Ovary (tissue), 10 donors: Measurements from ENCODE around the gene ZDHHC17. TPM values are rescaled to one million over a fixed set of nuclear protein-coding genes. Genes with fewer than 3 reads are reported as not detected.

Experiments
- DNase-seq, 5 donors: peaks; one replicate each; pipeline ENCODE4 v3.0.0-alpha.2; 2019 to 2020
- H3K27ac ChIP-seq, 2 donors: fragments of 200-600 bp; one replicate each; pipeline versions ENCODE4 v1.5.1 to v1.8.0; 2019 to 2022
- H3K27me3 ChIP-seq: fragments of 200-600 bp; one replicate; pipeline ENCODE4 v1.8.0; 2022
- H3K36me3 ChIP-seq: fragments of 200-600 bp; sonication (generic); one replicate; pipeline ENCODE4 v1.5.1; 2019
- H3K4me1 ChIP-seq: one replicate; pipeline ENCODE4 v1.8.1; 2013; ENCODE audit warnings: mild to moderate bottlenecking, moderate library complexity; ENCODE audit not compliant: insufficient read depth
- H3K4me3 ChIP-seq: fragments of 200-600 bp; sonication (generic); one replicate; pipeline ENCODE4 v1.5.1; 2017
- H3K9me3 ChIP-seq, 2 donors: fragments of 200-600 bp in 1 of 2; sonication (generic) in 1 of 2; one replicate each; pipeline versions ENCODE4 v1.5.1 to v1.8.1; 2013 to 2019; ENCODE audit warnings: mild to moderate bottlenecking in 1 of 2, moderate library complexity in 1 of 2
- CTCF ChIP-seq, 3 donors: fragments of 450-650 bp in 2 of 3; fragments of 200-600 bp in 1 of 3; IDR thresholded peaks; one replicate each; pipeline versions ENCODE4 v1.5.1 to v1.8.0; 2016 to 2022; ENCODE audit warnings: antibody characterized with exemption in 3 of 3, mild to moderate bottlenecking in 1 of 3
- EP300 ChIP-seq: sonication (generic); formaldehyde crosslinking; IDR thresholded peaks from one replicate; pipeline ENCODE4 v1.6.1; 2017; ENCODE audit warnings: antibody characterized with exemption
- POLR2A ChIP-seq: fragments of 450-650 bp; IDR thresholded peaks from one replicate; pipeline ENCODE4 v1.6.1; 2017; ENCODE audit warnings: antibody characterized with exemption, mild to moderate bottlenecking, moderate library complexity
- WGBS, 3 donors: extraction: QIAGEN DNeasy Blood & Tissue Kit in 1 of 3; methylation state at CpG; one replicate each; pipeline versions ENCODE4 v1.1.5 to v1.1.7; 2013 to 2017; 5-methylcytosine and 5-hydroxymethylcytosine counted together
- intact Hi-C, 4 donors: fragments of 100-400 bp; cut with DNase I; formaldehyde crosslinking; loops; one replicate each; pipeline versions ENCODE4 v1.11.0 to v1.15.1; 2022 to 2023
- long read RNA-seq, 3 donors: library from polyadenylated mRNA in 2 of 3; unstranded in 2 of 3; transcript quantifications; one replicate each; pipeline ENCODE4 v2.0.0 and lab custom pipeline, GENCODE V29; 2021 to 2026
- polyA plus RNA-seq, 2 donors: library from polyadenylated mRNA; stranded (reverse); fragments of 200-250 nt in 1 of 2; fragments of 350-450 nt in 1 of 2; fragmentation: Illumina TruSeq in 1 of 2; extraction: RNeasy Lipid Tissue Mini Kit (QIAGEN cat#74804) in 1 of 2; gene quantifications; one replicate each; pipeline ENCODE4 v1.2.3, GENCODE V29; 2013 to 2014
- total RNA-seq, 7 donors: library from RNA; depleted of rRNA in 2 of 7; stranded (reverse); fragments of >200 nt in 2 of 7; fragmentation: NEBNext Ultra II Directional in 3 of 7; extraction: Animal tissue kit (Norgen Biotek cat#: 25700) in 3 of 7; gene quantifications; one replicate each; pipeline versions ENCODE4 v1.1.0 to v1.2.4, GENCODE V29; 2016 to 2023
- donor health status: DM: no; HTN: no; CAD: no; lungs with moderate emphysema.
- donor health status: DM: no; HTN: no; CAD: no.
- donor health status: Bipolar disorder and iron deficiency.
- donor health status: DM: yes; HTN: yes; CAD: no.
- donor health status: DM: no; HTN: no; CAD: no.
- donor health status: DM: yes; HTN: yes; CAD: no.

Gene ZDHHC17, protein sequence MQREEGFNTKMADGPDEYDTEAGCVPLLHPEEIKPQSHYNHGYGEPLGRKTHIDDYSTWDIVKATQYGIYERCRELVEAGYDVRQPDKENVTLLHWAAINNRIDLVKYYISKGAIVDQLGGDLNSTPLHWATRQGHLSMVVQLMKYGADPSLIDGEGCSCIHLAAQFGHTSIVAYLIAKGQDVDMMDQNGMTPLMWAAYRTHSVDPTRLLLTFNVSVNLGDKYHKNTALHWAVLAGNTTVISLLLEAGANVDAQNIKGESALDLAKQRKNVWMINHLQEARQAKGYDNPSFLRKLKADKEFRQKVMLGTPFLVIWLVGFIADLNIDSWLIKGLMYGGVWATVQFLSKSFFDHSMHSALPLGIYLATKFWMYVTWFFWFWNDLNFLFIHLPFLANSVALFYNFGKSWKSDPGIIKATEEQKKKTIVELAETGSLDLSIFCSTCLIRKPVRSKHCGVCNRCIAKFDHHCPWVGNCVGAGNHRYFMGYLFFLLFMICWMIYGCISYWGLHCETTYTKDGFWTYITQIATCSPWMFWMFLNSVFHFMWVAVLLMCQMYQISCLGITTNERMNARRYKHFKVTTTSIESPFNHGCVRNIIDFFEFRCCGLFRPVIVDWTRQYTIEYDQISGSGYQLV
- total RNA-seq (10 to 100 TPM; 32.3 to 76.7 (median 40.9) TPM), polyA plus RNA-seq (10 to 100 TPM; 19.3 to 27.1 TPM)
- long read RNA-seq, donor 1, full-length matches to known transcripts, result 1 of 11 reads
- long read RNA-seq, donor 1, partial matches to known transcripts, result 5 of 11 reads
- long read RNA-seq, donor 1, other reads (novel, unspliced or antisense), result 5 of 11 reads
- long read RNA-seq, donor 2, full-length matches to known transcripts, result 5 of 5 reads
- long read RNA-seq, donor 2, partial matches to known transcripts, result 0 of 5 reads
- long read RNA-seq, donor 2, other reads (novel, unspliced or antisense), result 0 of 5 reads
- long read RNA-seq, donor 3, full-length matches to known transcripts, result 4 of 9 reads
- long read RNA-seq, donor 3, partial matches to known transcripts, result 1 of 9 reads
- long read RNA-seq, donor 3, other reads (novel, unspliced or antisense), result 4 of 9 reads

DNA sequence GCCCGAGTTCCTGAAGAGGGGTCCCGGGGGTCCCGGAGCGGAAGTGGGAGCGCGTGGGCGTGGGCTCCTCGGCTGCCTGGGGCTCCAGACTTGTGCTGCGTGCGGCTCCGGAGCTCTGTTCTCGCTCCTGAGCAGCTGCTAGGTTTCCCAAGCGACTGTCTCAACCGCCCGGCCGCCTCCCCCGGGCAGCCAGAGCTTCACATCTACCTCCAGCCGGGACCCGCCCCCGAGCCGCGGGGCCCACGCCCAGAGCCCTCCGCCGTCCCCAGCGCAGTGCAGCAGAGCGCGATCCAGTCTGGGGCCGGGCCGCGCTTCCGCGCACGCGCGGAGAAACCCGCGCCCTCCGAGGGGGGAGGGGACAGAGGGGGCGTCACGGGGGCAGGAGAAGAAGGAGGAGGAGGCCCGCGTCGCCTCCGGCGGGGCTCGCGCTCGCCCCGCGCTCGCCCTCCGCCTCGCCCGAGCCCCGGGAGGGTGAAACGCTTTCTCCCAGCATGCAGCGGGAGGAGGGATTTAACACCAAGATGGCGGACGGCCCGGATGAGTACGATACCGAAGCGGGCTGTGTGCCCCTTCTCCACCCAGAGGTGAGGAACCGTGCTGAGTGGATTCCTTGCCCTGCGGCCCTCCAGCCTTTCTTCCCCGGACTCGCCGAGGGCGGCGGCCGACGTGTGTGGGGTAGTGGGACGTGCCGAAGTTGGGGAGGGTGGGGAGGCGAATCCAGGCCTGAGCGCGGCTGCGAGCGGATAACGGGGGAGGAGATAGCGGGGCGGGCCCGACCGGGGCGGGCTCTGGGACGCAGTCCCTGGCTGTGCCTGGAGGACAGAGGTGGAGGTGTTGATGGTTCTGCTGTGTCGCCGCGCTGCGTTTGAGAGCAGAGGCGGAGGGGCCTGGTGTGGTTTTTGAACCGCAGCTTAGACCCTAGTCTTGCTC lies at the start of gene ZDHHC17:
Gene ZDHHC17 (plus strand): TSS at position 370 of the 930 bp plus-strand sequence. CDS start 122 bp downstream, at position 492.
- DNase-seq, result peak; percentile 91 to 97 (median 94)
- no peak for TF ChIP-seq EP300
- peak; percentile 66 for TF ChIP-seq POLR2A
- peak in 1 of 3 donors; percentile 15 for TF ChIP-seq CTCF (IDR thresholded peaks at IDR 0.05)
- Histone ChIP-seq H3K9me3 (no peaks in the 10 kb centered on the region), H3K36me3 (no peaks in the 10 kb centered on the region), H3K27me3 (no peaks in the 10 kb centered on the region), H3K4me1 (peaks cover 3% of the 10 kb centered on the region), H3K4me3 (peak within 1 kb of the TSS; percentile 81), H3K27ac (peak within 1 kb of the TSS; percentile 84 to 96)
- WGBS, 3 donors, result 0 to 1% (median 0%) methylated on average over 51 to 93 of the region's 93 CpGs
- intact Hi-C loops, result loop anchor here in 1 of 4 donors (10.0 kb wide), 1 partner anchor 111 kb away; the partner anchor contains the start of gene CSRP2

DNA sequence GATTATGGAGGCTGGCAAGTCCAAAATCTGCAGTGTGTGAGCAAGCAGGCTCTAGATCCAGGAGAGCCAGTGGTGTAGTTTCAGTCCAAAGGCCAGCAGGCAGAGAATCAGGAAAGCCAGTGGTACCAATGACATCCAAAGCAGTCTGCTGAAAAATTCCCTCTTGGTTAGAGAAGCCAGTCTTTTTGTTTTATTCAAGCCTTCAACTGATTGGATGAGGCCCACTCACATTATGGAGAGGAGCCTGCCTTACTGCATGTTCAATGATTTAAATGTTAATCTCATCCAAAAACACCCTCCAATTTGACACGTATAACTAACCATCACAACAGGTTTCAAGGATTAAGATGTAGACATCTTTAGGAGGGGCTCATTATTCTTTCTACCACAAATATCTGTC lies 49.5 kb upstream of the ZDHHC17 start:
- TF ChIP-seq EP300 (no peak), CTCF (IDR thresholded peaks at IDR 0.05) (no peak), POLR2A (no peak)
- Histone ChIP-seq H3K27me3 (no peaks in the 10 kb centered on the region), H3K36me3 (no peaks in the 10 kb centered on the region), H3K27ac (no peak overlapping the region), H3K4me1 (no peaks in the 10 kb centered on the region), H3K9me3 (no peaks in the 10 kb centered on the region), H3K4me3 (no peak overlapping the region)
- DNase-seq, result no peak
- 88 to 92% (median 91%) methylated on average over 1 of the region's 1 CpG for WGBS, 3 donors
- intact Hi-C loops, result no loop called here

DNA sequence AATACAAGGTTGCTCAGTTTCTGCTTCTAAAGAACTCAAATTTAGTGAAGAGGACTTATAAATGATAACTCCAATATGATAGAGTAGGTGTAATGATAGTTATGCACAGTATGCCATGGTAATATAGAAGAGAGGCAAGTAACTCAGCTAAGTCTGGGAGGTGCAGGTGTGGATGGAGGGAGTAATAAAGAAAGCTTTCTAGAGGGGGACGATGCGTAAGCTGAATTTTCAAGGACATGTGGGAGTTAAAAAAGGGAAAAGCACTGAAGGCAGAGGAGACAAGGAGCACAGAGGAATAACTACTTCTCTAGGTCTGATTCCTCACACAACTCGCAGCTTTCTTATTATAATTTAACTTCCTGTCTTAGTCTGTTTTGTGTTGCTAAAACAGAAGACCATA lies 49.1 kb upstream of the ZDHHC17 start:
- H3K27ac ChIP-seq, result no peak overlapping the region
- DNase-seq, result no peak
- intact Hi-C loops, result no loop called here
- H3K4me1 ChIP-seq, result no peaks in the 10 kb centered on the region
- H3K36me3 ChIP-seq, result no peaks in the 10 kb centered on the region
- 49 to 55% (median 54%) methylated on average over 3 of the region's 3 CpGs for WGBS, 3 donors
- no peak overlapping the region for H3K4me3 ChIP-seq
- TF ChIP-seq POLR2A (no peak), EP300 (no peak), CTCF (IDR thresholded peaks at IDR 0.05) (no peak)
- H3K27me3 ChIP-seq, result no peaks in the 10 kb centered on the region
- no peaks in the 10 kb centered on the region for H3K9me3 ChIP-seq
